AG04449 (cell line): Measurements from ENCODE around the gene SIGLEC15.
"Not testable (repeated sequence)": the region's sequence is repeated elsewhere in the genome, so short reads cannot be mapped to it uniquely, and the experiment has no call there.

Experiments used
- CTCF ChIA-PET: fragments of 350-600 bp; formaldehyde crosslinking; extraction: SDS; loops from one replicate; lab custom pipeline; 2021; ENCODE audit warnings: antibody characterized with exemption; lab: Yijun Ruan, JAX
- POLR2A ChIA-PET: fragments of 400-600, 350-600 bp; formaldehyde crosslinking; extraction: SDS; loops from one replicate; lab custom pipeline; 2020; ENCODE audit warnings: antibody characterized with exemption, inconsistent platforms; lab: Yijun Ruan, JAX
- DNase-seq: peaks from one replicate; pipeline ENCODE4 v3.0.0-alpha.2; 2010; ENCODE audit warnings: low read depth, low spot score
- H3K4me3 ChIP-seq: 2 replicates; pipeline ENCODE4 v1.5.1; 2011; ENCODE audit warnings: low read depth, mild to moderate bottlenecking, control low read depth, low read length
- TF ChIP-seq, protein P1 (sequence below): IDR thresholded peaks from one replicate; pipeline ENCODE4 v1.5.1; 2011; ENCODE audit warnings: mild to moderate bottlenecking, moderate library complexity, low read length, control low read depth, inconsistent platforms; ENCODE audit not compliant: insufficient read depth; ENCODE audit errors: missing control alignments

The SIGLEC15 gene

DNA sequence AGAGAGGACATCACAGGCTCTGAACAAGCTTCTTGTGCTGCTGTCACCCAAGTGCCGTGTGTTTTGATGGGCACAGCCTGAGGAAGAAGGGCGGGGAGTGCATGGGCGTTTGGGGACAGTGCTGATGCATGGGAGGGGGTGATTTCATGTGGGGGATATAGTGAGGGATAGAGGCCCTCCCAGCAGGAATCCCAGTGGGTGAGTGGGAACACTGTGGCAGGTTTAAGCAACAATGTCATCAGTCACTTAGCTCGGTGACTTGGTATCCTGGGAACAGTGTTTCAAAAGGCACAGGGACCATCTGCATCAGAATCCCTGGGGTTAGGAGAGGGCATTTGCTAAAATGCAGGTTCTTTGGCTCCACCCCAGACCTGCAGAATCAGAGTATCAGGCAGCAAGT lies 609 bp downstream of the SIGLEC15 start:
- H3K4me3 ChIP-seq, result no peak overlapping the region
- no peak for DNase-seq
- ChIA-PET CTCF (interaction anchor here (1.2 kb wide), 1 partner anchor 134 kb away, joined by 3 read pairs; no protein-coding TSS in a partner anchor), POLR2A (no interaction called here)
- TF ChIP-seq, protein P1, sequence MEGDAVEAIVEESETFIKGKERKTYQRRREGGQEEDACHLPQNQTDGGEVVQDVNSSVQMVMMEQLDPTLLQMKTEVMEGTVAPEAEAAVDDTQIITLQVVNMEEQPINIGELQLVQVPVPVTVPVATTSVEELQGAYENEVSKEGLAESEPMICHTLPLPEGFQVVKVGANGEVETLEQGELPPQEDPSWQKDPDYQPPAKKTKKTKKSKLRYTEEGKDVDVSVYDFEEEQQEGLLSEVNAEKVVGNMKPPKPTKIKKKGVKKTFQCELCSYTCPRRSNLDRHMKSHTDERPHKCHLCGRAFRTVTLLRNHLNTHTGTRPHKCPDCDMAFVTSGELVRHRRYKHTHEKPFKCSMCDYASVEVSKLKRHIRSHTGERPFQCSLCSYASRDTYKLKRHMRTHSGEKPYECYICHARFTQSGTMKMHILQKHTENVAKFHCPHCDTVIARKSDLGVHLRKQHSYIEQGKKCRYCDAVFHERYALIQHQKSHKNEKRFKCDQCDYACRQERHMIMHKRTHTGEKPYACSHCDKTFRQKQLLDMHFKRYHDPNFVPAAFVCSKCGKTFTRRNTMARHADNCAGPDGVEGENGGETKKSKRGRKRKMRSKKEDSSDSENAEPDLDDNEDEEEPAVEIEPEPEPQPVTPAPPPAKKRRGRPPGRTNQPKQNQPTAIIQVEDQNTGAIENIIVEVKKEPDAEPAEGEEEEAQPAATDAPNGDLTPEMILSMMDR, result no peak

DNA sequence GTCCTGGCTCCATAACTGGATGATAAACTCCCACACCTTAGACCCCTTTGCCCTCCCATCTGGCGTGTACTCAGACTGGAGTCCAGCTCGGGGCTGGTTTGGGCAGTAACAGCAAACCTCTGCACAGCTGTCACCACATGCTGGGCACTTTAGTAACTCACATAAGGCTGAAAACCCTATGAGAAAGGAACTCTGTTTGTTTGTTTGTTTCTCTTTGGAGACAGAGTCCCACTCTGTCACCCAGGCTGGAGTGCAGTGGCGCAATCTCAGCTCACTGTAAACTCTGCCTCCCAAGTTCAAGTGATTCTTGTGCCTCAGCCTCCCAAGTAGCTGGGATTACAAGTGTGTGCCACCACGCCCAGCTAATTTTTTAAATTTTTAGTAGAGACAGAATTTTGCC lies 1.2 kb downstream of the SIGLEC15 start:
- DNase-seq, H3K4me3 ChIP-seq, POLR2A ChIA-PET: not testable (repeated sequence)
- CTCF ChIA-PET, result interaction anchor here (1.2 kb wide), 1 partner anchor 135 kb away, joined by 3 read pairs; no protein-coding TSS in a partner anchor

DNA sequence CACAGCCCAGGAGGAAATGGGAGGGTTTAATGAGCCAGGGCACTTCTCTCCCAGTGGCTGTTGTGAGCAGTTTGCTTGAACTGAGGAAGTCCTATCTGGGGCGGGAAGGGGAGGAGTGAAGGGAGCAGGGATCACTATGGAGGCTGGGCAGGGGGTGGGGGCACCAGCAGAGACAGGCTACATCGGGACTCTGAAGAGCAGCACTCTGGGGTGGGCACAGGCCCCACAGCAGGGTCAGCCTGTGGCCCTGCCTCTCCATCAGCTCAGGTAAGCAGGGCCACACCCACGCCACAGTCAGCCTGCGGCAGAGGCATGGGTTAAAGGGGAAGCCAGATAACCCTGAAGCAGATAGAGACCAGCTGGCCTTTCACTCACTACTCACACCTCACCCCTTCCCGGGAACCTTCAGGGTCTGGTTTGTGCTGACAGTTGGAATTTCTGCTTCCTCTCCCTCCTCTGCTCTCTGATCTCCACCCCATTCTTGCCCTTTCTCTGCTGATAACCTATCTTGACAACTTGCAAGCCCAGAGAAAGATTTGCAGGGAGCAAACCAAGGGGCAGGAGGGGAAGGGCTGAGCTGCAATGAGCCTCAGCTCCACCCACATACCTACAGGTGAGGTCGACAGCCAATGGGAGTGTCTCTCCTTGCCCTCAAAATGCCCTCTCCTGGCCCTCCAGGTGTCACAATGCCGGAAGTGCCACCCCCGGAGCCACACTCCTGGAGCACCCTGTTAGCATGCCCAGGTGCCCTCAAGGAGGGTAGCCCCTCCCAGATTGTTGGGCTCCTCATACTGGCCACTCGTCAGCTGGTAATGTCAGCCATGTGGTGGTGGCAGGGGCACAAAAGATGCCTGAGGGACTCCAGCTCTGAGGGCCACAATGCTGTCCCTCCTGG lies 3.7 kb downstream of the SIGLEC15 start:
- POLR2A ChIA-PET, result interaction anchor here (1.1 kb wide), 1 partner anchor 28 kb away, joined by 3 read pairs; no protein-coding TSS in a partner anchor
- CTCF ChIA-PET, result interaction anchor here (0.9 to 1.9 kb wide), 4 partner anchors 8 to 139 kb away, joined by 3 to 6 read pairs (median 4); no protein-coding TSS in a partner anchor
- no peak overlapping the region for H3K4me3 ChIP-seq
- no peak for DNase-seq
- TF ChIP-seq, protein P1, result no peak

DNA sequence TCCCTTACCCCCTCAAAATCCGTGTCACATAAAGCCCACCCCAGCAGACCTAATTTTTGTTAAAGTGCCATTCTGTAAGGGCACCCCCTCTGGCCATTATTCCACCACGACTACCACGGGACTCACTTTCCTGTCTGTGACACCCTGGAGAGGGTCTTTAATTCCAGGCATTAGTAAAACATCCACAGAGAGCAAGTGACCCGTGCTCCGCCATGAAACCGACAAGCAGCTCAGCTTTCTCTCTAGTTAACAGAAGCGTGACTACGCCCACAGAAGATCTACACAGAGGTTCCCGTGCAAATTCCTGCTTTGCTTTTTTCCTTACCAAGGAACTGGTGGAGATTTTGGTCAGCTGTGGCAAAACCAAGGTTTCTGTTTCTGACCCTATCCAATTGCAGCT lies 4.4 kb downstream of the SIGLEC15 start:
- CTCF ChIA-PET, result interaction anchor here (0.9 to 1.9 kb wide), 4 partner anchors 8 to 140 kb away, joined by 3 to 6 read pairs (median 4); no protein-coding TSS in a partner anchor
- no peak for DNase-seq
- POLR2A ChIA-PET, result interaction anchor here (0.6 kb wide), 1 partner anchor 63 kb away, joined by 3 read pairs; no protein-coding TSS in a partner anchor
- TF ChIP-seq, protein P1, result no peak
- H3K4me3 ChIP-seq, result no peak overlapping the region

DNA sequence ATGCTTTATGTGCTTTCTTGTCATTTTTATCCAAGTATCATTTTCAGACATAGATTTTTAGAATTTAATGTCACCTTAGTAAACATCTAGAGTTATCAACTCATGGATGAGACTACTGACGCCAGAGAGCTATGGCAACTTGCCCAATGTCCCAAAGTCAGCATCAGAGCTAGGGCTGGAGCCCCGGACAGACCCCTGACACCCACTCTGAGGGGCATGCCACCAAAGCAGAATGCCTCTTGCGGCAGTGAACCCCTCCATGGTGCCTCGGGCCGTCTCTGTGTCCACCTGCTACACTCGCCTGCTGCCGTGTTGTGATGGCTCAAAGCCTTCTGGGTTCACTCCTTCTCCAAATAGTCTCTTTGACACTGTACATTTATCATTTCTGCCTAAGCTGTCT lies 5.4 kb downstream of the SIGLEC15 start:
- TF ChIP-seq, protein P1, result no peak
- DNase-seq, result no peak
- ChIA-PET CTCF (interaction anchor here (0.8 to 1.8 kb wide), 7 partner anchors 8 to 141 kb away, joined by 3 to 11 read pairs (median 4); no protein-coding TSS in a partner anchor), POLR2A (interaction anchor here (0.6 kb wide), 1 partner anchor 20 kb away, joined by 3 read pairs; no protein-coding TSS in a partner anchor)
- no peak overlapping the region for H3K4me3 ChIP-seq

DNA sequence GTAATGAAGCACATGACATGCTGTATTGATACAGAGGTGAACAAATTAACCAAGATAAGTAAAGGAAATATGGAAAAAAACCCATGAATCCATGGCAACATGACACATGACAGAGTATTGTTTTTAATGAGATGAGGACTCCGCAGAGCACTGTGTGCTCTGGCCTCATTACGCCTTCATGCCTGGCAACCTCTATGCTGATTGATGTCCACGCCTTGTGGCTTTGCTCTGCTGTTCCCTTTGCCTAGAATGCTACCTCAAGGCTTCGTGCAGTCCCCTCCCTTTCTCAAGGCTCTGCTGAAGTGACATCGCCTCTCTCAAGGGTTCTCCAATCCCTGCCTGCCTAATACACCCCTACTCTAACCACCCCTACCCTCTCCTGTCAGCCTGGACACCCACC lies 8.4 kb downstream of the SIGLEC15 start:
- no peak for DNase-seq
- ChIA-PET CTCF (interaction anchor here (1.2 to 3.3 kb wide), 6 partner anchors 10 to 169 kb away, joined by 4 to 28 read pairs (median 5); partner anchors contain the start of gene SLC14A1), POLR2A (no interaction called here)
- H3K4me3 ChIP-seq, result no peak overlapping the region
- TF ChIP-seq, protein P1, result no peak
